ENCODE data around the gene ASIP.

- TF ChIP-seq POLR2A (IDR thresholded peaks at IDR 0.05; ENCODE audit: low read depth, low read length) (no peak), POLR2AphosphoS5 (IDR thresholded peaks at IDR 0.05; ENCODE audit: low read depth, low read length) (no peak)
These were observed 68.5 kb downstream of the ASIP start for GRCh38 chr20:34309691-34310090.

Measured in GM12891 (cell line).